Measurements from ENCODE around the gene GBP6. TPM values are rescaled to one million over a fixed set of nuclear protein-coding genes. Genes with fewer than 3 reads are reported as not detected.

GBP6 gene, protein sequence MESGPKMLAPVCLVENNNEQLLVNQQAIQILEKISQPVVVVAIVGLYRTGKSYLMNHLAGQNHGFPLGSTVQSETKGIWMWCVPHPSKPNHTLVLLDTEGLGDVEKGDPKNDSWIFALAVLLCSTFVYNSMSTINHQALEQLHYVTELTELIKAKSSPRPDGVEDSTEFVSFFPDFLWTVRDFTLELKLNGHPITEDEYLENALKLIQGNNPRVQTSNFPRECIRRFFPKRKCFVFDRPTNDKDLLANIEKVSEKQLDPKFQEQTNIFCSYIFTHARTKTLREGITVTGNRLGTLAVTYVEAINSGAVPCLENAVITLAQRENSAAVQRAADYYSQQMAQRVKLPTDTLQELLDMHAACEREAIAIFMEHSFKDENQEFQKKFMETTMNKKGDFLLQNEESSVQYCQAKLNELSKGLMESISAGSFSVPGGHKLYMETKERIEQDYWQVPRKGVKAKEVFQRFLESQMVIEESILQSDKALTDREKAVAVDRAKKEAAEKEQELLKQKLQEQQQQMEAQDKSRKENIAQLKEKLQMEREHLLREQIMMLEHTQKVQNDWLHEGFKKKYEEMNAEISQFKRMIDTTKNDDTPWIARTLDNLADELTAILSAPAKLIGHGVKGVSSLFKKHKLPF
- total RNA-seq (2022; extraction: Qiagen RNA extraction): not detected in 5 replicates

GRCh38 chr1:89363638-89364536, at the start of gene GBP6:
Gene GBP6 (plus strand): TSS chr1:89364059. CDS start chr1:89368552, 4,493 bp downstream.

Other genes starting within 250 kb of the GBP6 start
- 0.52 to 1.0 TPM (median 0.85 TPM) in 5 replicates for gene GBP2, start 237.9 kb upstream of the GBP6 start, total RNA-seq (2022; extraction: Qiagen RNA extraction)
- not detected in 5 replicates for gene GBP7, start 188.1 kb upstream of the GBP6 start, total RNA-seq (2022; extraction: Qiagen RNA extraction)
- 0.01 to 0.10 TPM (median 0.03 TPM) in 4 of 5 replicates, not detected in the other for gene GBP4, start 165.1 kb upstream of the GBP6 start, total RNA-seq (2022; extraction: Qiagen RNA extraction)
- gene GBP5, start 91.2 kb upstream of the GBP6 start, total RNA-seq (2022; extraction: Qiagen RNA extraction): 0.03 TPM in 2 of 5 replicates, not detected in the others
- gene LRRC8B, start 160.8 kb downstream of the GBP6 start, total RNA-seq (2022; extraction: Qiagen RNA extraction): 3.9 to 6.2 TPM (median 4.6 TPM) in 5 replicates

All from A549 treated with CORT108297 at 1 μM for 4 hours (cell line).